H1 (cell line): Measurements from ENCODE around the gene PLOD1. TPM values are rescaled to one million over a fixed set of nuclear protein-coding genes. Genes with fewer than 3 reads are reported as not detected.

ENCODE experiments used
- CTCF ChIA-PET: fragments of 300-600 bp; sonication (Branson Sonifier 250); formaldehyde crosslinking; loops from one replicate; lab custom pipeline; 2021; ENCODE audit not compliant: partially characterized antibody; lab: Charles Lee
- POLR2A ChIA-PET: fragments of 300-600 bp; sonication (Branson Sonifier 250); formaldehyde crosslinking; loops from one replicate; lab custom pipeline; 2021; ENCODE audit warnings: inconsistent platforms; ENCODE audit not compliant: partially characterized antibody; lab: Charles Lee
- DNase-seq, 2 experiments: peaks; one replicate each; pipeline versions ENCODE4 v3.0.0 to v3.0.0-alpha.2; 2010 to 2022; ENCODE audit warnings: low spot score in 2 of 2, low read depth in 1 of 2, mixed read lengths in 1 of 2
- FAIRE-seq: peaks from 2 replicates; lab custom pipeline; 2011; peaks lifted over from hg19 to GRCh38; lab: Jason Lieb, UNC
- H2AFZ ChIP-seq: 2 replicates; pipeline ENCODE4 v1.8.1; 2012; ENCODE audit warnings: low read length, inconsistent platforms
- H2AK5ac ChIP-seq: 2 replicates; pipeline ENCODE4 v1.6.1; 2013; ENCODE audit warnings: low read depth, low read length
- H2BK120ac ChIP-seq: replicated peaks from 2 replicates; pipeline ENCODE3; 2013; ENCODE audit warnings: low read depth, low read length, inconsistent platforms
- H2BK12ac ChIP-seq: 2 replicates; pipeline ENCODE4 v1.6.1; 2013; ENCODE audit warnings: low read depth, low read length
- H2BK15ac ChIP-seq: 2 replicates; pipeline ENCODE4 v1.6.1; 2013; ENCODE audit warnings: low read length
- H2BK20ac ChIP-seq: 2 replicates; pipeline ENCODE4 v1.6.1; 2013; ENCODE audit warnings: low read length
- H2BK5ac ChIP-seq: 2 replicates; pipeline ENCODE4 v1.6.1; 2013; ENCODE audit warnings: low read depth, low read length
- H3K14ac ChIP-seq: 2 replicates; pipeline ENCODE4 v1.6.1; 2013; ENCODE audit warnings: inconsistent platforms; ENCODE audit not compliant: insufficient read length
- H3K18ac ChIP-seq: 2 replicates; pipeline ENCODE4 v1.6.1; 2013; ENCODE audit warnings: low read length; ENCODE audit errors: extremely low read depth
- H3K23ac ChIP-seq: 2 replicates; pipeline ENCODE4 v1.6.1; 2013; ENCODE audit warnings: inconsistent platforms; ENCODE audit not compliant: insufficient read length
- H3K23me2 ChIP-seq: 2 replicates; pipeline ENCODE4 v1.6.1; 2013; ENCODE audit warnings: low read depth, low read length
- H3K27ac ChIP-seq: 2 replicates; pipeline ENCODE4 v1.6.1; 2011; ENCODE audit warnings: low read depth, low read length, inconsistent platforms
- H3K27me3 ChIP-seq, 4 experiments: replicated peaks in 1 of 4; 1 replicate in 1 of 4; 2 replicates in 3 of 4; pipeline versions ENCODE4 v1.6.1 to v1.8.1; 2011 to 2013; ENCODE audit warnings: low read length in 3 of 4, mild to moderate bottlenecking in 3 of 4, inconsistent platforms in 2 of 4, mixed read lengths in 2 of 4, moderate library complexity in 1 of 4; ENCODE audit not compliant: control insufficient read depth in 3 of 4, insufficient read depth in 3 of 4; ENCODE audit errors: extremely low read depth in 1 of 4
- H3K36me3 ChIP-seq, 4 experiments: 2 replicates each; pipeline versions ENCODE4 v1.6.1 to v1.8.1; 2011 to 2013; ENCODE audit warnings: mild to moderate bottlenecking in 4 of 4, low read length in 3 of 4, moderate library complexity in 2 of 4, control low read depth in 1 of 4, inconsistent platforms in 1 of 4; ENCODE audit not compliant: insufficient read depth in 4 of 4, control insufficient read depth in 2 of 4
- H3K4ac ChIP-seq: replicated peaks from 2 replicates; pipeline ENCODE3; 2013; ENCODE audit warnings: low read length, low read depth, mixed read lengths, inconsistent platforms; ENCODE audit not compliant: insufficient read length
- H3K4me1 ChIP-seq, 4 experiments: replicated peaks in 1 of 4; 1 replicate in 1 of 4; 2 replicates in 3 of 4; pipeline versions ENCODE4 v1.6.1 to v1.8.1; 2011 to 2013; ENCODE audit warnings: low read length in 3 of 4, inconsistent platforms in 2 of 4, mixed read lengths in 1 of 4; ENCODE audit not compliant: insufficient read depth in 4 of 4, control insufficient read depth in 3 of 4
- H3K4me2 ChIP-seq, 2 experiments: 2 replicates each; pipeline versions ENCODE4 v1.6.1 to v1.8.1; 2011 to 2013; ENCODE audit warnings: low read depth in 2 of 2, low read length in 2 of 2, control low read depth in 1 of 2, inconsistent platforms in 1 of 2, mild to moderate bottlenecking in 1 of 2; ENCODE audit not compliant: insufficient read depth in 1 of 2
- H3K4me3 ChIP-seq, 4 experiments: fragments of 200-600, 300-600 bp in 1 of 4; sonication (generic), shearing (Covaris generic), sonication (Bioruptor Twin) in 1 of 4; 2 replicates each; pipeline versions ENCODE4 v1.5.1 to v1.8.1; 2011 to 2016; ENCODE audit warnings: low read length in 4 of 4, low read depth in 3 of 4, control low read depth in 2 of 4, inconsistent platforms in 2 of 4, mild to moderate bottlenecking in 2 of 4, mixed read lengths in 1 of 4, moderate library complexity in 1 of 4; ENCODE audit not compliant: insufficient read depth in 2 of 4; ENCODE audit errors: extremely low read depth in 1 of 4
- H3K56ac ChIP-seq: replicated peaks from 2 replicates; pipeline ENCODE3; 2013; ENCODE audit warnings: low read depth, mild to moderate bottlenecking, mixed read lengths, low read length, inconsistent platforms; ENCODE audit not compliant: insufficient read length
- H3K79me1 ChIP-seq: 2 replicates; pipeline ENCODE4 v1.6.1; 2013; ENCODE audit warnings: low read depth, low read length, control low read depth
- H3K79me2 ChIP-seq, 2 experiments: 2 replicates each; pipeline versions ENCODE4 v1.6.1 to v1.8.1; 2012 to 2013; ENCODE audit warnings: low read length in 2 of 2, mild to moderate bottlenecking in 2 of 2, inconsistent platforms in 1 of 2; ENCODE audit not compliant: insufficient read depth in 2 of 2, control insufficient read depth in 1 of 2
- H3K9ac ChIP-seq, 4 experiments: replicated peaks in 1 of 4; 1 replicate in 1 of 4; 2 replicates in 3 of 4; pipeline versions ENCODE4 v1.6.1 to v1.8.1; 2011 to 2013; ENCODE audit warnings: low read depth in 3 of 4, low read length in 3 of 4, control low read depth in 2 of 4, mild to moderate bottlenecking in 2 of 4, moderate library complexity in 2 of 4, inconsistent platforms in 1 of 4; ENCODE audit errors: extremely low read depth in 1 of 4
- H3K9me3 ChIP-seq, 2 experiments: 2 replicates each; pipeline versions ENCODE4 v1.6.1 to v1.8.1; 2012 to 2013; ENCODE audit warnings: mild to moderate bottlenecking in 2 of 2, moderate library complexity in 2 of 2, control low read depth in 1 of 2, inconsistent platforms in 1 of 2, low read depth in 1 of 2, low read length in 1 of 2, mixed read lengths in 1 of 2; ENCODE audit not compliant: insufficient read depth in 2 of 2
- H4K20me1 ChIP-seq, 2 experiments: replicated peaks in 1 of 2; 2 replicates each; pipeline versions ENCODE3 to v1.8.1; 2011 to 2013; ENCODE audit warnings: inconsistent platforms in 2 of 2, low read length in 2 of 2, mild to moderate bottlenecking in 1 of 2; ENCODE audit not compliant: insufficient read depth in 2 of 2, control insufficient read depth in 1 of 2
- H4K5ac ChIP-seq: 2 replicates; pipeline ENCODE4 v1.6.1; 2013; ENCODE audit warnings: low read length, low read depth, mixed read lengths, inconsistent platforms; ENCODE audit not compliant: insufficient read length
- H4K8ac ChIP-seq: 2 replicates; pipeline ENCODE4 v1.8.0; 2013; ENCODE audit warnings: mild to moderate bottlenecking, moderate library complexity, low read length, inconsistent platforms; ENCODE audit not compliant: insufficient read depth; ENCODE audit errors: extremely low read depth
- H4K91ac ChIP-seq: replicated peaks from 2 replicates; pipeline ENCODE3; 2013; ENCODE audit warnings: low read length, mixed read lengths, inconsistent platforms; ENCODE audit not compliant: insufficient read length
- BCL11A ChIP-seq, 2 experiments: IDR thresholded peaks; one replicate each; pipeline ENCODE4 v1.6.1; 2011; ENCODE audit warnings: low read depth in 2 of 2, low read length in 2 of 2, mild to moderate bottlenecking in 2 of 2
- JUN ChIP-seq: IDR thresholded peaks from 2 replicates; pipeline ENCODE4 v1.6.1; 2011; ENCODE audit warnings: low read depth, mild to moderate bottlenecking, improper control_type of control experiment, low read length
- KDM4A ChIP-seq: IDR thresholded peaks from one replicate; pipeline ENCODE4 v1.7.1; 2012; ENCODE audit warnings: low read depth, mild to moderate bottlenecking, moderate library complexity, low read length, inconsistent platforms; ENCODE audit not compliant: severe bottlenecking
- RNF2 ChIP-seq: fragments of 200-900, 300-1000 bp; sonication (generic); IDR thresholded peaks from 2 replicates; pipeline ENCODE4 v1.7.1; 2016; ENCODE audit warnings: borderline replicate concordance, low read depth, mild to moderate bottlenecking, antibody characterized with exemption, low read length; ENCODE audit not compliant: poor library complexity, severe bottlenecking; ENCODE audit errors: missing control alignments
- RXRA ChIP-seq: IDR thresholded peaks from 2 replicates; pipeline ENCODE4 v1.6.1; 2011; ENCODE audit warnings: low read depth, mild to moderate bottlenecking, low read length, moderate library complexity; ENCODE audit not compliant: insufficient read depth
- WGBS, 2 experiments: shearing (Covaris generic) in 1 of 2; methylation state at CpG; one replicate each; pipeline versions ENCODE4 v1.1.6 to v1.1.7; 2013 to 2015; ENCODE audit warnings: low lambda C conversion rate in 2 of 2, mixed read lengths in 2 of 2, inconsistent platforms in 1 of 2, low coverage in 1 of 2, missing lambda C conversion rate in 1 of 2; ENCODE audit not compliant: insufficient replicate concordance in 2 of 2, insufficient coverage in 1 of 2, insufficient read length in 1 of 2; ENCODE audit errors: extremely low coverage in 1 of 2, missing lambda C conversion rate in 1 of 2; 5-methylcytosine and 5-hydroxymethylcytosine counted together
- polyA plus RNA-seq, 7 experiments: library from polyadenylated mRNA; depleted of rRNA in 3 of 7; stranded (reverse) in 5 of 7; unstranded in 2 of 7; fragments of >200 nt in 5 of 7; fragments of 200-250 nt in 2 of 7; gene quantifications; 1 replicate in 5 of 7; 2 replicates in 1 of 7; 4 replicates in 1 of 7; pipeline versions ENCODE4 v1.2.1 to v1.2.3, GENCODE V29; 2011 to 2013; ENCODE audit warnings: missing spikeins in 2 of 7, mixed read lengths in 2 of 7
- total RNA-seq: library from RNA; stranded (reverse); fragmentation: NEBNext Ultra II Directional; extraction: Animal tissue kit (Norgen Biotek cat#: 25700); gene quantifications from 2 replicates; pipeline ENCODE4 v1.2.1, GENCODE V29; 2021
- TF ChIP-seq, protein P1 (sequence below): IDR thresholded peaks from 2 replicates; pipeline ENCODE4 v1.6.1; 2011; ENCODE audit warnings: low read depth, mild to moderate bottlenecking, low read length; ENCODE audit not compliant: insufficient read depth

Gene PLOD1
- total and polyA plus RNA-seq, 2 of the 8 experiments (the other 6 are each of a cell fraction or from before 2014, with no cell fraction given), result 44.9 to 51.8 TPM

- Histone ChIP-seq H3K4me1 (peaks cover 0 to 4% (median 1%) of the 10 kb centered on the region in 4 experiments; a peak in 3 of 7 replicates), H3K4me2 (peak overlapping the region; percentile 6 to 59; a peak in 1 of 4 replicates), H3K56ac (peak overlapping the region; percentile 99), H4K5ac (peak overlapping the region; percentile 99), H3K9ac (peak overlapping the region in 3 of 4 experiments; percentile 77 to 97 (median 90); a peak in 6 of 7 replicates), H4K8ac (peak overlapping the region; percentile 64; the same call in 1 of the 2 replicates), H3K18ac (peak overlapping the region; percentile 38), H3K4me3 (peak overlapping the region in 2 of 4 experiments; percentile 25 to 61; a peak in 2 of 8 replicates), H2BK20ac (no peak overlapping the region), H2BK5ac (peak overlapping the region; percentile 100), H4K91ac (peak overlapping the region; percentile 97), H3K79me1 (no peaks in the 10 kb centered on the region), H3K27ac (peak overlapping the region; percentile 100), H4K20me1 (no peaks in the 10 kb centered on the region), H3K36me3 (no peaks in the 10 kb centered on the region), H2BK15ac (0 out of 2 replicates have a peak overlapping the region, but pooled peaks have one; percentile 53), H2AK5ac (no peak overlapping the region), H3K27me3 (no peaks in the 10 kb centered on the region), H3K14ac (no peak overlapping the region), H3K79me2 (no peaks in the 10 kb centered on the region), H3K23me2 (peaks cover 3% of the 10 kb centered on the region), H3K4ac (peak overlapping the region; percentile 41), H3K9me3 (no peaks in the 10 kb centered on the region), H2BK120ac (peak overlapping the region; percentile 99), H3K23ac (no peak overlapping the region), H2BK12ac (peak overlapping the region; percentile 18), H2AFZ (peak overlapping the region; percentile 67; the same call in 1 of the 2 replicates)
- CTCF ChIA-PET, result interaction anchor here (0.6 to 3.2 kb wide), 19 partner anchors 15 to 105 kb away, joined by 3 to 11 read pairs (median 4); partner anchors contain the start of gene PLOD1
- WGBS, 2 experiments, result 19% methylated on average over 19 of the region's 19 CpGs; no CpG with 5 or more reads in 1 of the 2 experiments
- FAIRE-seq, result peak; percentile 90
- peak; percentile 96 for DNase-seq
- POLR2A ChIA-PET, result interaction anchor here (0.6 to 10.0 kb wide), 53 partner anchors 9 to 722 kb away, joined by 3 to 263 read pairs (median 10); partner anchors contain the start of genes AGTRAP, KIAA2013, MFN2 and MIIP
- no peak for TF ChIP-seq RXRA
- TF ChIP-seq JUN, result 0 out of 2 replicates have a peak, but pooled peaks have one; percentile 15
- TF ChIP-seq, protein P1, sequence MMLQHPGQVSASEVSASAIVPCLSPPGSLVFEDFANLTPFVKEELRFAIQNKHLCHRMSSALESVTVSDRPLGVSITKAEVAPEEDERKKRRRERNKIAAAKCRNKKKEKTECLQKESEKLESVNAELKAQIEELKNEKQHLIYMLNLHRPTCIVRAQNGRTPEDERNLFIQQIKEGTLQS, result no peak
- no peak for TF ChIP-seq KDM4A
- TF ChIP-seq RNF2, result no peak
- TF ChIP-seq BCL11A (IDR thresholded peaks at IDR 0.05; ENCODE audit: low read depth in 2 of 2, low read length in 2 of 2), result no peak
Observed at GRCh38 chr1:11907275-11908094, 27.0 kb upstream of the PLOD1 start.
